Mucosa of descending colon (tissue), 3 donors: Measurements from ENCODE around the gene GLOD5. TPM values are rescaled to one million over a fixed set of nuclear protein-coding genes. Genes with fewer than 3 reads are reported as not detected.

Experiments used
- ATAC-seq: fragments of 200-7000 bp; cut with Tn5 transposase; one replicate; pipeline ENCODE4 v1.9.1; 2020; ENCODE audit warnings: mild to moderate bottlenecking, moderate library complexity
- DNase-seq, 3 donors: peaks; one replicate each; pipeline ENCODE4 v3.0.0-alpha.2; 2020
- H3K36me3 ChIP-seq: fragments of 200-600 bp; one replicate; pipeline ENCODE4 v1.8.0; 2021; ENCODE audit warnings: low read depth, mild to moderate bottlenecking
- H3K4me1 ChIP-seq: fragments of 200-600 bp; one replicate; pipeline ENCODE4 v1.8.0; 2021; ENCODE audit warnings: low read depth, mild to moderate bottlenecking
- H3K4me3 ChIP-seq: fragments of 200-600 bp; one replicate; pipeline ENCODE4 v1.8.0; 2021; ENCODE audit warnings: mild to moderate bottlenecking
- H3K9me3 ChIP-seq: fragments of 200-600 bp; one replicate; pipeline ENCODE4 v1.8.0; 2021; ENCODE audit warnings: mild to moderate bottlenecking
- CTCF ChIP-seq: fragments of 200-600 bp; IDR thresholded peaks from one replicate; pipeline ENCODE4 v1.8.0; 2022; ENCODE audit warnings: antibody characterized with exemption, mild to moderate bottlenecking
- intact Hi-C, 2 donors: fragments of 100-400 bp; cut with DNase I in 1 of 2; cut with micrococcal nuclease in 1 of 2; formaldehyde crosslinking; loops; one replicate each; pipeline versions ENCODE4 v1.11.0 to v1.11.1; 2022; cut with DNase I, micrococcal nuclease
- total RNA-seq, 3 donors: library from RNA; stranded (reverse); fragmentation: NEBNext Ultra II Directional in 2 of 3; extraction: Animal tissue kit (Norgen Biotek cat#: 25700) in 2 of 3; gene quantifications; one replicate each; pipeline versions ENCODE4 v1.2.1 to v1.2.4, GENCODE V29; 2021 to 2023
- donor health status: DM: no; HTN: no; CAD: no; lungs with moderate emphysema.
- donor health status: DM: no; HTN: no; CAD: no.
- donor health status: DM: no; HTN: yes; CAD: no.

GLOD5 gene
- total RNA-seq, 3 donors from 2014 or later = 4.3 to 9.9 (median 7.1) TPM

- Histone ChIP-seq H3K4me1 (no peaks in the 10 kb centered on the region), H3K9me3 (no peaks in the 10 kb centered on the region), H3K36me3 (no peaks in the 10 kb centered on the region), H3K4me3 (no peak overlapping the region)
- ATAC-seq (no peak), DNase-seq (no peak)
- intact Hi-C loops = no loop called here
- TF ChIP-seq CTCF = no peak
These were observed 7.8 kb upstream of the GLOD5 start for GRCh38 chrX:48753708-48754228.

- Histone ChIP-seq H3K4me3 (no peak overlapping the region), H3K4me1 (no peaks in the 10 kb centered on the region), H3K36me3 (no peaks in the 10 kb centered on the region), H3K9me3 (no peaks in the 10 kb centered on the region)
- intact Hi-C loops = no loop called here
- no peak for ATAC-seq
- no peak for DNase-seq
- TF ChIP-seq CTCF = no peak
These were observed 7.3 kb upstream of the GLOD5 start for GRCh38 chrX:48754238-48754637.

- Histone ChIP-seq H3K9me3 (no peaks in the 10 kb centered on the region), H3K4me1 (no peaks in the 10 kb centered on the region), H3K36me3 (no peaks in the 10 kb centered on the region), H3K4me3 (no peak overlapping the region)
- intact Hi-C loops = no loop called here
- no peak for DNase-seq
- no peak for ATAC-seq
- no peak for TF ChIP-seq CTCF
These were observed 7.7 kb downstream of the GLOD5 start for GRCh38 chrX:48769230-48769629.

- DNase-seq (no peak), ATAC-seq (no peak)
- TF ChIP-seq CTCF = no peak
- no peaks in the 10 kb centered on the region for H3K9me3 ChIP-seq
- H3K36me3 ChIP-seq = no peaks in the 10 kb centered on the region
- intact Hi-C loops = no loop called here
- no peaks in the 10 kb centered on the region for H3K4me1 ChIP-seq
- H3K4me3 ChIP-seq = no peak overlapping the region
These were observed 8.7 kb downstream of the GLOD5 start for GRCh38 chrX:48770296-48770695.

- intact Hi-C loops = no loop called here
- Histone ChIP-seq H3K4me3 (no peak overlapping the region), H3K9me3 (no peaks in the 10 kb centered on the region), H3K4me1 (no peaks in the 10 kb centered on the region), H3K36me3 (no peaks in the 10 kb centered on the region)
- ATAC-seq (no peak), DNase-seq (no peak)
- TF ChIP-seq CTCF = no peak
These were observed 11.1 kb downstream of the GLOD5 start for GRCh38 chrX:48772602-48773001.
